ENCODE measurements around the gene ZNF213. TPM values are rescaled to one million over a fixed set of nuclear protein-coding genes. Genes with fewer than 3 reads are reported as not detected.
A peak's percentile ranks its signal among the peaks of the same experiment; 100 is the strongest.

Gene ZNF213
- total RNA-seq, 1 donor from 2014 or later: 10.2 TPM

DNA sequence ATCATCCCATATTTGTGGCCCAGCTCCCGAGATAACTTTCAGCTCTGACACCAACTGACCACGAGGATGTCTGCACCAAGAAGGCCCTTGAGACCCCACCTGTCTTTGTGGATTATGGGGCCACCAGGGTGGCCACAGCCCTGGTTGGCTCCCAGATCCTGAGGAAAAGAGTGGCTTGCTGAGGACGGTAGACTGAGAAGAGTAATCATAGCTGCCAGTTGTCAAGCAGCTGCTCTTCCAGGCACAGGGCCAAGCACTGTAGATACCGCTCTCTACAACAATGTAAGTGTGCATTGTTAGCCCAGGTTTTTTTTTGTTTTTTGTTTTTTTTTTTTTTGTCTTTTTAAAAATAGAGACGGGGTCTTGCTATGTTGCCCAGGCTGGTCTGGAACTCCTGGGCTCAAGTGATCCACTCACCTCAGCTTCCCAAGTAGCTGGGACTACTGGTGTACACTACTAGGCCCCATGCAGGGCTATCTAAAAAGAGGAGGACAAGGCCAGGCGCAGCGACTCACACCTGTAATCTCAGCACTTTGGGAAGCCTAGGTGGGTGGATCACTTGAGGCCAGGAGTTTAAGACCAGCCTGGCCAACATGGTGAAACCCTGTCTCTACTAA is 12.9 kb upstream of the ZNF213 start:
- H3K27me3 ChIP-seq (ENCODE audit: low read depth): no peaks in the 10 kb centered on the region
- H3K4me1 ChIP-seq: peaks cover 18% of the 10 kb centered on the region
- TF ChIP-seq, protein P1, sequence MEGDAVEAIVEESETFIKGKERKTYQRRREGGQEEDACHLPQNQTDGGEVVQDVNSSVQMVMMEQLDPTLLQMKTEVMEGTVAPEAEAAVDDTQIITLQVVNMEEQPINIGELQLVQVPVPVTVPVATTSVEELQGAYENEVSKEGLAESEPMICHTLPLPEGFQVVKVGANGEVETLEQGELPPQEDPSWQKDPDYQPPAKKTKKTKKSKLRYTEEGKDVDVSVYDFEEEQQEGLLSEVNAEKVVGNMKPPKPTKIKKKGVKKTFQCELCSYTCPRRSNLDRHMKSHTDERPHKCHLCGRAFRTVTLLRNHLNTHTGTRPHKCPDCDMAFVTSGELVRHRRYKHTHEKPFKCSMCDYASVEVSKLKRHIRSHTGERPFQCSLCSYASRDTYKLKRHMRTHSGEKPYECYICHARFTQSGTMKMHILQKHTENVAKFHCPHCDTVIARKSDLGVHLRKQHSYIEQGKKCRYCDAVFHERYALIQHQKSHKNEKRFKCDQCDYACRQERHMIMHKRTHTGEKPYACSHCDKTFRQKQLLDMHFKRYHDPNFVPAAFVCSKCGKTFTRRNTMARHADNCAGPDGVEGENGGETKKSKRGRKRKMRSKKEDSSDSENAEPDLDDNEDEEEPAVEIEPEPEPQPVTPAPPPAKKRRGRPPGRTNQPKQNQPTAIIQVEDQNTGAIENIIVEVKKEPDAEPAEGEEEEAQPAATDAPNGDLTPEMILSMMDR (IDR thresholded peaks at IDR 0.05): no peak
- intact Hi-C loops (cut with DNase I): no loop called here
- H3K36me3 ChIP-seq: peaks cover 37% of the 10 kb centered on the region
- H3K9me3 ChIP-seq: no peaks in the 10 kb centered on the region
- DNase-seq: no peak
- no peak overlapping the region for H3K27ac ChIP-seq
- ATAC-seq: no peak
- no peak overlapping the region for H3K4me3 ChIP-seq

DNA sequence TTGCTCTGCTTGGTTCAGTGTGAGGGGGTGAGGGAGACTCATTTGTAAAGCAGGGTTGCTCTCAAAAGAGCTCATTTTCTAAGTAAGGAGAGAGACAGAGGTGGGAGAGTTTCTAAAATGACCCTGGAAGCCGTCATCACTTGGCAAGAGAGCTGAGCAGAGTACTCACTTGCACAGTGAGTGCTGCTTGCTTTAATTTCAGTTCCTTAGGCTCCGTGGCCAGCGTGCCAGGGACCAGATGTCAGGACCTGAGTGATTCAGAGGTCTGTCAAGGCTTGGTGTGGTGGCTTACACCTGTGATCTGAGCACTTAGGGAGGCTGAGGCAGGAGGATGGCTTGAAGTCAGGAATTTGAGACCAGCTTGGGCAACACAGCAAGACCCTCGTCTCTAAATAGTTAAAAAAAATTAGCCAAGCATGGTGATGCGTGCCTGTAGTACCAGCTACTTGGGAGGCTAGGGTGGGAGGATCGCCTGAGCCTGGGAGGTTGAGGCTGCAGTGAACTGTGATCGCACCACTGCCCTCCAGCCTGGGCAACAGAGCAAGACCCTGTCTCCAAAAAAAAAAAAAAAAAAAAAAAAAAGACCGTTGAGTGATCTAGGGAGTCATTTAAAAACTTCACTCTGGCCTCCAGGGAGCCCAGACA is 11.8 kb upstream of the ZNF213 start:
- H3K36me3 ChIP-seq: peaks cover 30% of the 10 kb centered on the region
- DNase-seq (no peak), ATAC-seq (no peak)
- H3K4me3 ChIP-seq: no peak overlapping the region
- no peaks in the 10 kb centered on the region for H3K9me3 ChIP-seq
- intact Hi-C loops (cut with DNase I): no loop called here
- no peak overlapping the region for H3K27ac ChIP-seq
- peaks cover 20% of the 10 kb centered on the region for H3K4me1 ChIP-seq
- no peaks in the 10 kb centered on the region for H3K27me3 ChIP-seq (ENCODE audit: low read depth)
- TF ChIP-seq, protein P1 (IDR thresholded peaks at IDR 0.05): no peak

DNA sequence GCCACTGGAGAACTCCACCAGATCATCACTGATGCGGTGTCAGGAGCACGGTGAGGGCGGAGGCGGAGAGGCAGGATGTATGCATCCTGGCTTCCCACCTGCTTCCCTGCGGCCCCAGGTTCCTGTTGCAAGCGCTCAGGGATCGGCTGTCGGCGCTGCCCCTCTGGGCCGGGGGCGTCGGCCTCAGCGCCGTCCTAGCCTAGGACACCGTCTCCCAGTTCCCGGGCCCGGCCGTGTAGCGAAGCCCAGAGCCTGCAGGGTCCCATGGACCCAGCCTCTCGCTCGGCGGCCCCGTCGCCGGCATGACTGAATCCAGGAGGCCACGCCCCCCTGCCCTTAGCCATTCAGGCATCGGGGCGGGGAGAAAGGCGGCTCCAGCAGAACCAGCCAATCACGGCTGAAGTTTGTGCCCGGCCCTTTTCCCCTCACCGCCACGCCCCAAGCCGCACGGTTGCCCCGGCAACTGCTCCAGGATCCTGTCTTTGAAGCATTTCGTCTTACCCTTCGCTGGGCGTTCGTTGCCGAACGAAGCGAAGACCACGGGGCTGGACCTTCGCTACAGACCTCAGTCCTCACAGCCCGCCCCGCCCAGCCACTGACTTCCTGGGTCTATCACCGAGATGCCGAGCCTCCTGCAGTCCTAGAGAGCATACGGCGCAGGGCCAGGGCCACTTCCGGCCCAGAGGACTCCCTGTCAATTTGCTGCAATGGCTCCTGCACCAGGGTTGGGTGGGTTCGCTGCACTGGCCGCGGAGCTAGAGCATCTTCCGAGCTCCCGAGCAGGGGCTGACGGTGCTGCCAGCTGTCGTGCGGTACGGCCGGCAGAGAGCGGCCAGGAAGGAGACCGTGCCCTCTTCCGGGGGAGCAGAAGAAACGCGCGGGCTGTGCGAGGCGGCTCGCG is 10.6 kb upstream of the ZNF213 start:
- H3K27ac ChIP-seq: peak overlapping the region; percentile 81
- peak; percentile 98 for DNase-seq
- peak overlapping the region; percentile 73 for H3K4me3 ChIP-seq
- peaks cover 18% of the 10 kb centered on the region for H3K36me3 ChIP-seq
- H3K27me3 ChIP-seq (ENCODE audit: low read depth): no peaks in the 10 kb centered on the region
- H3K9me3 ChIP-seq: no peaks in the 10 kb centered on the region
- peak; percentile 96 to 99 for ATAC-seq
- intact Hi-C loops (cut with DNase I): no loop called here
- peaks cover 31% of the 10 kb centered on the region for H3K4me1 ChIP-seq
- TF ChIP-seq, protein P1 (IDR thresholded peaks at IDR 0.05): no peak

DNA sequence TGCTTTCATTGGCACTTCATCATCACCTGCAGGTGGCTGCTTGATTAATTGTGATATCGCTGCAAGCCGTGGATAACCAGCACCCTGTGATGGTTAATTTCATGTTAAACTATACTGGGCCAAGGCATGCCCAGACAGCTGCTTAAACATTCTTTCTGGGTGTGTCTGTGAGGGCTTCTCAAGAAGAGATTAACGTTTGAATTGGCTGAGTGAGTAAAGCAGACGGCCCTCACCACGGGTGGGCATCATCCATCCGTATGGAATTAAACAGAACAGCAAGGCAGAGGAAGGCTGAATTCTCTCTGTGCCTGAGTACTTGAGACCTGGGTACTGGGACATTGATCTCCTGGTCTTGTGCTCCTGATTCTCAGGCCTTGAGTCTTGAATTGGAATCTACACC is 7.1 kb upstream of the ZNF213 start:
- intact Hi-C loops (cut with DNase I): no loop called here
- no peak for ATAC-seq
- DNase-seq: no peak

More for the DNA sequence above, 7.1 kb upstream of the ZNF213 start:
- Histone ChIP-seq H3K4me1 (peaks cover 47% of the 10 kb centered on the region), H3K27ac (no peak overlapping the region), H3K27me3 (ENCODE audit: low read depth) (no peaks in the 10 kb centered on the region), H3K36me3 (peaks cover 13% of the 10 kb centered on the region), H3K9me3 (no peaks in the 10 kb centered on the region), H3K4me3 (no peak overlapping the region)
- TF ChIP-seq, protein P1 (IDR thresholded peaks at IDR 0.05): no peak
